WTC11 (cell line): ENCODE data around the gene SNX17. TPM values are rescaled to one million over a fixed set of nuclear protein-coding genes. Genes with fewer than 3 reads are reported as not detected.
A peak's percentile ranks its signal among the peaks of the same experiment; 100 is the strongest.

ENCODE experiments used
- ATAC-seq: fragments of 200-7000 bp; cut with Tn5 transposase; 2 replicates; pipeline ENCODE4 v1.10.0; 2021; ENCODE audit warnings: mild to moderate bottlenecking, moderate library complexity
- CTCF ChIA-PET: fragments of 300-600 bp; sonication (Branson Sonifier 250); formaldehyde crosslinking; loops from one replicate; lab custom pipeline; 2021; ENCODE audit warnings: antibody characterized with exemption; lab: Charles Lee
- POLR2A ChIA-PET: fragments of 350-600 bp; sonication (Branson Sonifier 250); formaldehyde crosslinking; loops from one replicate; lab custom pipeline; 2021; ENCODE audit warnings: antibody characterized with exemption; lab: Charles Lee
- DNase-seq: peaks from one replicate; pipeline ENCODE4 v3.0.0; 2021; ENCODE audit warnings: low spot score
- H3K27ac Mint-ChIP-seq: 2 replicates; pipeline ENCODE4 v1.8.0; 2021; ENCODE audit warnings: mixed read lengths
- H3K27me3 Mint-ChIP-seq: 2 replicates; pipeline ENCODE4 v1.8.0; 2021; ENCODE audit warnings: low read depth, mild to moderate bottlenecking, moderate library complexity, mixed read lengths
- H3K36me3 Mint-ChIP-seq: 2 replicates; pipeline ENCODE4 v1.8.0; 2021; ENCODE audit warnings: mixed read lengths
- H3K4me1 Mint-ChIP-seq: 2 replicates; pipeline ENCODE4 v1.8.0; 2022; ENCODE audit warnings: mixed read lengths
- H3K4me3 Mint-ChIP-seq: 2 replicates; pipeline ENCODE4 v1.8.0; 2021; ENCODE audit warnings: mild to moderate bottlenecking, moderate library complexity, mixed read lengths
- H3K9me3 Mint-ChIP-seq: 2 replicates; pipeline ENCODE4 v1.8.0; 2021; ENCODE audit warnings: mixed read lengths
- FOXK1 ChIP-seq: sonication (generic); formaldehyde crosslinking; IDR thresholded peaks from 2 replicates; pipeline ENCODE4 v1.8.0; 2022; ENCODE audit warnings: mild to moderate bottlenecking, moderate library complexity, missing genetic modification reagents
- FOXP1 ChIP-seq: sonication (generic); formaldehyde crosslinking; IDR thresholded peaks from 2 replicates; pipeline ENCODE4 v1.8.0; 2022; ENCODE audit warnings: missing genetic modification reagents, mild to moderate bottlenecking, moderate library complexity, borderline replicate concordance
- JUN ChIP-seq: sonication (generic); formaldehyde crosslinking; IDR thresholded peaks from 2 replicates; pipeline ENCODE4 v1.8.0; 2023; ENCODE audit warnings: mild to moderate bottlenecking, missing genetic modification reagents
- NR3C1 ChIP-seq: sonication (generic); formaldehyde crosslinking; conservative IDR thresholded peaks from 2 replicates; pipeline ENCODE4 v1.8.1; 2023; ENCODE audit warnings: low read depth, mild to moderate bottlenecking, missing genetic modification reagents
- PRRX2 ChIP-seq: fragments of 250-450 bp; sonication (Bioruptor Pico); IDR thresholded peaks from 2 replicates; pipeline ENCODE4 v1.8.0; 2021; ENCODE audit warnings: mild to moderate bottlenecking
- TCF7 ChIP-seq: sonication (generic); formaldehyde crosslinking; IDR thresholded peaks from 2 replicates; pipeline ENCODE4 v1.8.0; 2022; ENCODE audit warnings: mild to moderate bottlenecking, low read depth, missing genetic modification reagents, moderate library complexity
- ZNF232 ChIP-seq: sonication (generic); formaldehyde crosslinking; IDR thresholded peaks from 2 replicates; pipeline ENCODE4 v1.8.0; 2022; ENCODE audit warnings: mild to moderate bottlenecking, missing genetic modification reagents
- ZNF281 ChIP-seq: sonication (generic); formaldehyde crosslinking; IDR thresholded peaks from 2 replicates; pipeline ENCODE4 v1.8.0; 2023; ENCODE audit warnings: mild to moderate bottlenecking, missing genetic modification reagents
- ZNF317 ChIP-seq: sonication (generic); formaldehyde crosslinking; IDR thresholded peaks from 2 replicates; pipeline ENCODE4 v1.8.1; 2023; ENCODE audit warnings: low read depth, mild to moderate bottlenecking, moderate library complexity, missing genetic modification reagents, borderline replicate concordance
- ZNF396 ChIP-seq: fragments of 250-450 bp; sonication (Bioruptor Pico); IDR thresholded peaks from 2 replicates; pipeline ENCODE4 v1.8.0; 2021; ENCODE audit warnings: mild to moderate bottlenecking, moderate library complexity, borderline replicate concordance
- ZNF423 ChIP-seq: fragments of 250-450 bp; sonication (Bioruptor Pico); IDR thresholded peaks from 2 replicates; pipeline ENCODE4 v2.1.2; 2022; ENCODE audit warnings: mild to moderate bottlenecking, moderate library complexity
- ZNF671 ChIP-seq: fragments of 250-450 bp; sonication (Bioruptor Pico); IDR thresholded peaks from 2 replicates; pipeline ENCODE4 v1.8.0; 2021; ENCODE audit warnings: mild to moderate bottlenecking
- total RNA-seq: library from RNA; stranded (reverse); gene quantifications from 3 replicates; pipeline ENCODE4 v1.2.3, GENCODE V29; 2021
- TF ChIP-seq, protein P1 (sequence below): sonication (generic); formaldehyde crosslinking; IDR thresholded peaks from 2 replicates; pipeline ENCODE4 v1.8.1; 2022; ENCODE audit warnings: low read depth, mild to moderate bottlenecking, moderate library complexity, missing genetic modification reagents, borderline replicate concordance
- TF ChIP-seq, protein P2 (sequence below): fragments of 250-450 bp; sonication (Bioruptor Pico); IDR thresholded peaks from 2 replicates; pipeline ENCODE4 v1.9.0; 2021; ENCODE audit warnings: mild to moderate bottlenecking
- TF ChIP-seq, protein P3 (sequence below): sonication (generic); formaldehyde crosslinking; conservative IDR thresholded peaks from 2 replicates; pipeline ENCODE4 v1.8.1; 2023; ENCODE audit warnings: mild to moderate bottlenecking, low read depth, missing genetic modification reagents, moderate library complexity
- TF ChIP-seq, protein P4 (sequence below): sonication (generic); formaldehyde crosslinking; conservative IDR thresholded peaks from 2 replicates; pipeline ENCODE4 v1.8.1; 2022; ENCODE audit warnings: mild to moderate bottlenecking, missing genetic modification reagents
- TF ChIP-seq, protein P5 (sequence below): sonication (generic); formaldehyde crosslinking; IDR thresholded peaks from 2 replicates; pipeline ENCODE4 v1.8.1; 2023; ENCODE audit warnings: mild to moderate bottlenecking, missing genetic modification reagents

The SNX17 gene
- total RNA-seq, 1 experiment from 2014 or later: 74.7 TPM

DNA sequence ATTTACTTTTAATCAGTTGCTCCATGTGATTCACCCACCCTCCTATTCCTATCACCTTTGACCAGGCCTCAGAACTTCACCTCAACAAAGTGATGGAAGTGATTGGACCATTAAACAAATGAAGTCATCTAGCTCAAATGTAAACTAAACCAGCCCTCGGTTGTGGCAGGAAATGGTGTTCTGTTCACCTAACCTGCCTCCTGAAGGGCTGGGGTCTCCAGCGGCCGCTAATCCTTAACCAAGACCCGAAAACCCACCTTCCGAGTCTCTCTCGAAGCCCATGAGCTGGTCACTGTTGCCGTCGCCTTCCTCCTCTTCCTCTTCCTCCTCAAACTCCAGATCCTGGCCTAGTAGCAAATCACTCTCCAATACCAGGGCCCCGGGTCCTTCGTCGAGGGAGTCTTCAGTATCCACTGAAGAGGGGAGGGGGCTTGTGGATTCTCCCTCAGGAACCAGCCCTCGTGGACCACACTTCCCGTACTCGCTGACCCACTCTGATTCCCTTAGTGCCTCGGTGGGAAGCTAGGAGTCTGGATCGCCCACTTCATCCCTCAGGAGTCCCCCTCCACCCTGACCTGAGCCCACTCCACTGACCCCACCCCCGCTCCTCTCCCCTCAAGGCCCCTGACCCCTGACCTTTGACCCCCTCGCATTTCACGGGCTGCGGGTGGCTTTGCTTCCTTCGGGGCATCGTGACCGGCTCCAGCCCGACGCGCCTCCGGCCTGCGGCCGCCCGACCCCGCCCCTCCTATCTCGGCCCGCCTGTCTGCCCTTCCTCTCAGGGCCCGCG is 9.6 kb downstream of the SNX17 start (continued):
- TF ChIP-seq NR3C1 (CRISPR knock-in tag) (no peak), ZNF281 (CRISPR knock-in tag) (no peak), ZNF232 (CRISPR knock-in tag) (0 out of 2 replicates have a peak, but pooled peaks have one; percentile 19), FOXP1 (CRISPR knock-in tag) (no peak), JUN (CRISPR knock-in tag) (no peak), TCF7 (CRISPR knock-in tag) (no peak)
- TF ChIP-seq, protein P1, sequence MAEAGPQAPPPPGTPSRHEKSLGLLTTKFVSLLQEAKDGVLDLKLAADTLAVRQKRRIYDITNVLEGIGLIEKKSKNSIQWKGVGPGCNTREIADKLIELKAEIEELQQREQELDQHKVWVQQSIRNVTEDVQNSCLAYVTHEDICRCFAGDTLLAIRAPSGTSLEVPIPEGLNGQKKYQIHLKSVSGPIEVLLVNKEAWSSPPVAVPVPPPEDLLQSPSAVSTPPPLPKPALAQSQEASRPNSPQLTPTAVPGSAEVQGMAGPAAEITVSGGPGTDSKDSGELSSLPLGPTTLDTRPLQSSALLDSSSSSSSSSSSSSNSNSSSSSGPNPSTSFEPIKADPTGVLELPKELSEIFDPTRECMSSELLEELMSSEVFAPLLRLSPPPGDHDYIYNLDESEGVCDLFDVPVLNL (CRISPR knock-in tag): no peak
- TF ChIP-seq, protein P2, sequence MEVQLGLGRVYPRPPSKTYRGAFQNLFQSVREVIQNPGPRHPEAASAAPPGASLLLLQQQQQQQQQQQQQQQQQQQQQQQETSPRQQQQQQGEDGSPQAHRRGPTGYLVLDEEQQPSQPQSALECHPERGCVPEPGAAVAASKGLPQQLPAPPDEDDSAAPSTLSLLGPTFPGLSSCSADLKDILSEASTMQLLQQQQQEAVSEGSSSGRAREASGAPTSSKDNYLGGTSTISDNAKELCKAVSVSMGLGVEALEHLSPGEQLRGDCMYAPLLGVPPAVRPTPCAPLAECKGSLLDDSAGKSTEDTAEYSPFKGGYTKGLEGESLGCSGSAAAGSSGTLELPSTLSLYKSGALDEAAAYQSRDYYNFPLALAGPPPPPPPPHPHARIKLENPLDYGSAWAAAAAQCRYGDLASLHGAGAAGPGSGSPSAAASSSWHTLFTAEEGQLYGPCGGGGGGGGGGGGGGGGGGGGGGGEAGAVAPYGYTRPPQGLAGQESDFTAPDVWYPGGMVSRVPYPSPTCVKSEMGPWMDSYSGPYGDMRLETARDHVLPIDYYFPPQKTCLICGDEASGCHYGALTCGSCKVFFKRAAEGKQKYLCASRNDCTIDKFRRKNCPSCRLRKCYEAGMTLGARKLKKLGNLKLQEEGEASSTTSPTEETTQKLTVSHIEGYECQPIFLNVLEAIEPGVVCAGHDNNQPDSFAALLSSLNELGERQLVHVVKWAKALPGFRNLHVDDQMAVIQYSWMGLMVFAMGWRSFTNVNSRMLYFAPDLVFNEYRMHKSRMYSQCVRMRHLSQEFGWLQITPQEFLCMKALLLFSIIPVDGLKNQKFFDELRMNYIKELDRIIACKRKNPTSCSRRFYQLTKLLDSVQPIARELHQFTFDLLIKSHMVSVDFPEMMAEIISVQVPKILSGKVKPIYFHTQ: no peak

DNA sequence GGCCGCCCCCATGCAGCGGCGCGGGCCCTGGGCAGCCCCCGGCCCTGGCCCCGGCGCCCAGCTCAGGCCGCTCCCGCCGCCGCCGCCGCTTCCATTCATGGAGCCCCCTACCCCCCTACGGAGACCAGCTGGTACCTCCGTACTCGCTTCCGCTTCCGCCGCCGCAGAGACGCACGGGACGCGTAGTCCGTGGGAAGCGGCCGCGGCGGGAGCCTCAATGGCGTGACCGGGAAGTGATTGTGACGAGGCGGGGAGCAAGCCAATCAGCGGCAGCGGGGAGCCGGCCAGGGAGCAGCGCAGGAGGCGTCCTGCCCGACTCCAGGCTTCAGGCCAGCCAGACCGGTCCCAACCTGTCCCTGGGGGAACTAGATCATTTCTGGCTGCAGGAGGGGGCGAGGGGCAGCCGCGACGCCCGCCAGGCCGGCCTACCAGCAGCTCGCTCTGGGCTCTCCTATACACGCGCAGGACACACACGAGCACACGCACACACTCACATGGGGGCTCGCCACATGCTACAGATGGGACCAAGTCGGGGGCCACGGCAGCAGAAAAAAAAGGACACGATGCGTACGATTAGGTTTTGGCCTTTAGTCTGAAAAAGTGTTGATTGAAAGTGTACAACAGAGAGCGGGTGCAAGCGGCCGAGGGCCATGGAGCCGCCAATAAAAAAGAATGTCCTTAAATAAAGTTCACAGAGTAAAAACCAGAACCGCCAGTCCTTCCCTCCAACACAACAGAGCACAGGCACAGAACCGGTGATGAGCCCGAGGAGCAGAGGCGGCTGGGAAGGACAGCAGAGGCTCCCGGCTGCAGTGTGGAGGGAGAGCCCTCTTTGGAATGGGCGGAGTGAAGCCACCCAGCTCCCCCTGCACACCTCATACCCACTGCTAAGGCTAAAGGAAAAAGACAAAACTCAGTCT is 10.5 kb downstream of the SNX17 start, which contains the start of gene ZNF513:
TSS of gene ZNF513 (minus strand) at position 109 of the 920 bp plus-strand sequence. CDS start 208 bp downstream, outside the sequence.
- peak; percentile 96 for DNase-seq
- H3K36me3 Mint-ChIP-seq: peaks cover 63% of the 10 kb centered on the region
- peak; percentile 89 for ATAC-seq
- ChIA-PET CTCF (interaction anchor here (0.6 to 3.1 kb wide), 7 partner anchors 9 to 302 kb away, joined by 3 to 15 read pairs (median 5); partner anchors contain the start of genes EIF2B4, GTF3C2 and PPM1G), POLR2A (interaction anchor here (0.6 to 1.5 kb wide), 7 partner anchors 10 to 248 kb away, joined by 3 to 9 read pairs (median 3); partner anchors contain the start of genes CCDC121, EIF2B4, GPN1 and GTF3C2)
- no peaks in the 10 kb centered on the region; the same call in 1 of the 2 replicates for H3K27me3 Mint-ChIP-seq
- no peaks in the 10 kb centered on the region for H3K9me3 Mint-ChIP-seq
- H3K4me1 Mint-ChIP-seq: peaks cover 20% of the 10 kb centered on the region
- H3K4me3 Mint-ChIP-seq: peak within 1 kb of the TSS; percentile 94
- peak within 1 kb of the TSS; percentile 100 for H3K27ac Mint-ChIP-seq
- TF ChIP-seq FOXK1 (CRISPR knock-in tag) (peak; percentile 73), ZNF423 (CRISPR knock-in tag) (no peak), ZNF396 (CRISPR knock-in tag) (no peak), NR3C1 (CRISPR knock-in tag) (no peak), PRRX2 (CRISPR knock-in tag) (peak; percentile 61; the same call in 1 of the 2 replicates), ZNF317 (no peak), ZNF671 (peak; percentile 74)
- TF ChIP-seq, protein P3, sequence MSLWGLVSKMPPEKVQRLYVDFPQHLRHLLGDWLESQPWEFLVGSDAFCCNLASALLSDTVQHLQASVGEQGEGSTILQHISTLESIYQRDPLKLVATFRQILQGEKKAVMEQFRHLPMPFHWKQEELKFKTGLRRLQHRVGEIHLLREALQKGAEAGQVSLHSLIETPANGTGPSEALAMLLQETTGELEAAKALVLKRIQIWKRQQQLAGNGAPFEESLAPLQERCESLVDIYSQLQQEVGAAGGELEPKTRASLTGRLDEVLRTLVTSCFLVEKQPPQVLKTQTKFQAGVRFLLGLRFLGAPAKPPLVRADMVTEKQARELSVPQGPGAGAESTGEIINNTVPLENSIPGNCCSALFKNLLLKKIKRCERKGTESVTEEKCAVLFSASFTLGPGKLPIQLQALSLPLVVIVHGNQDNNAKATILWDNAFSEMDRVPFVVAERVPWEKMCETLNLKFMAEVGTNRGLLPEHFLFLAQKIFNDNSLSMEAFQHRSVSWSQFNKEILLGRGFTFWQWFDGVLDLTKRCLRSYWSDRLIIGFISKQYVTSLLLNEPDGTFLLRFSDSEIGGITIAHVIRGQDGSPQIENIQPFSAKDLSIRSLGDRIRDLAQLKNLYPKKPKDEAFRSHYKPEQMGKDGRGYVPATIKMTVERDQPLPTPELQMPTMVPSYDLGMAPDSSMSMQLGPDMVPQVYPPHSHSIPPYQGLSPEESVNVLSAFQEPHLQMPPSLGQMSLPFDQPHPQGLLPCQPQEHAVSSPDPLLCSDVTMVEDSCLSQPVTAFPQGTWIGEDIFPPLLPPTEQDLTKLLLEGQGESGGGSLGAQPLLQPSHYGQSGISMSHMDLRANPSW (CRISPR knock-in tag): no peak
- TF ChIP-seq, protein P4, sequence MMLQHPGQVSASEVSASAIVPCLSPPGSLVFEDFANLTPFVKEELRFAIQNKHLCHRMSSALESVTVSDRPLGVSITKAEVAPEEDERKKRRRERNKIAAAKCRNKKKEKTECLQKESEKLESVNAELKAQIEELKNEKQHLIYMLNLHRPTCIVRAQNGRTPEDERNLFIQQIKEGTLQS (CRISPR knock-in tag): no peak
- TF ChIP-seq, protein P5, sequence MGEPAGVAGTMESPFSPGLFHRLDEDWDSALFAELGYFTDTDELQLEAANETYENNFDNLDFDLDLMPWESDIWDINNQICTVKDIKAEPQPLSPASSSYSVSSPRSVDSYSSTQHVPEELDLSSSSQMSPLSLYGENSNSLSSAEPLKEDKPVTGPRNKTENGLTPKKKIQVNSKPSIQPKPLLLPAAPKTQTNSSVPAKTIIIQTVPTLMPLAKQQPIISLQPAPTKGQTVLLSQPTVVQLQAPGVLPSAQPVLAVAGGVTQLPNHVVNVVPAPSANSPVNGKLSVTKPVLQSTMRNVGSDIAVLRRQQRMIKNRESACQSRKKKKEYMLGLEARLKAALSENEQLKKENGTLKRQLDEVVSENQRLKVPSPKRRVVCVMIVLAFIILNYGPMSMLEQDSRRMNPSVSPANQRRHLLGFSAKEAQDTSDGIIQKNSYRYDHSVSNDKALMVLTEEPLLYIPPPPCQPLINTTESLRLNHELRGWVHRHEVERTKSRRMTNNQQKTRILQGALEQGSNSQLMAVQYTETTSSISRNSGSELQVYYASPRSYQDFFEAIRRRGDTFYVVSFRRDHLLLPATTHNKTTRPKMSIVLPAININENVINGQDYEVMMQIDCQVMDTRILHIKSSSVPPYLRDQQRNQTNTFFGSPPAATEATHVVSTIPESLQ (CRISPR knock-in tag): no peak
